AG20443 (cell line): Measurements from ENCODE around the gene STEAP3.
"Not testable (repeated sequence)": the region's sequence is repeated elsewhere in the genome, so short reads cannot be mapped to it uniquely, and the experiment has no call there.

Experiments used
- DNase-seq: peaks from one replicate; pipeline ENCODE4 v3.0.0; 2012; ENCODE audit warnings: low spot score, mixed read lengths

Gene STEAP3

GRCh38 chr2:119264781-119265692 lies 41.4 kb downstream of the STEAP3 start:
- DNase-seq = peak; percentile 74

GRCh38 chr2:119265693-119266066 lies 42.0 kb downstream of the STEAP3 start:
- DNase-seq = no peak

DNA sequence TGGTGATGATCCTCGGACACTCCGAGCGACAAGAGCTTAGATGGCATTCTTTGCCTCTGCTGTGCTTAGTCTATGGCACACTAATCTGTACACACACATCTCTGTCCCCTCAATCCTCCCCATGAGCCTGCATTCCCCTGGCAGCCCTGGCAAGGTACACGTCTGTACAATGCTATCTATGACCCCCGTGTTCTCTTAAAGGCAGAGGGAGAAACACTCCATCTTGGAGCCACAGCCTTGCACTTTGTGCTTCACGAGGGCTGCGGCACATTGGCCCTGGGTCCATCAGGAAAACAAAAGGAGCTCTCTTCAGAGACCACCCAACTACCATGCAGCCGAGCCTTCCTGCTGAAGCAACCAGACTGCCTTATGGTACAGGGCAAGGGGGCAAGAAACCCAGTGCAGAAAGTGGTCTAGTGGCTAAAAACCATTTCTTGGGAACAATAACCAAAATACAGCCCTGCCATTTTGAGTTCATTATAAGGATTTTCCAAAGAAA lies 42.5 kb downstream of the STEAP3 start:
- DNase-seq = no peak

DNA sequence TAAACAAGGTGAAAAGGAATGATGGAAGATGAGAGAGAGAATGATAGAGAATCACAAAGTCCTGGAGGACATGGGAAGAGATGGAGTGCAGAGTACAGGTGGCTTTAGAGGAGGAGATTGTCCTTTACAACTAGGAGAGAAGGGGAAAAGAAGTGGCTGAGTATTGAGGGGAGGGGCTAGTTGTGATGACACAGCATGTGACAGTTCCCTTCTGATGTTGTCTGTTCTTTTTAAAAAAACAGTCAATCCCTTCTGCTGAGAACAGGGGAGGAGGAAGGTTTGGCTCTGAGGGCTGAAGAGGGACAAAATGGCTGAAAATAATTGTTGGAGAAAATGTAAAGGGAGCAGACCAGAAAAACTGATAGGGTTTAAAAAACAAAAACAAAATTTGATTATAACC lies 44.0 kb downstream of the STEAP3 start:
- no peak for DNase-seq

DNA sequence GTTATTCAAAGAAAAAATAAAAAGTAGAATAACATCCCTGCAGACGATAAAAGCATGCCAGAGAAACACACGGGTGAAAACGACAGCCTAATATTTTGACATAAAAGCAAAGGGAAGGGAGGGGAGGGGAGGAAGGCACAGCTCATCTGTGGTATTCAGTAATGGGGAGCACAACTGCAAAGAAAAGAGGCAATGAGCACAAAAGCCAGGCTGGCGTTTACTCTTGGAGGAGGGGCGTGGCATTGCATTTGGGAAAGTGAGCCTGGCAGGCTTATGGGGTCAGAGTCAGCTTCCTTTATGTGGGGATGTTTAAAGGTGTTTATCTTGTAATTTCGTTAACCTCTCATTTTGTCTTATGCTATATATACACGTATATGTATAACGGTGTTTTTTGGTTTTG lies 53.2 kb downstream of the STEAP3 start:
- DNase-seq = no peak

GRCh38 chr2:119278385-119278784 lies 54.8 kb downstream of the STEAP3 start:
- DNase-seq = not testable (repeated sequence)

DNA sequence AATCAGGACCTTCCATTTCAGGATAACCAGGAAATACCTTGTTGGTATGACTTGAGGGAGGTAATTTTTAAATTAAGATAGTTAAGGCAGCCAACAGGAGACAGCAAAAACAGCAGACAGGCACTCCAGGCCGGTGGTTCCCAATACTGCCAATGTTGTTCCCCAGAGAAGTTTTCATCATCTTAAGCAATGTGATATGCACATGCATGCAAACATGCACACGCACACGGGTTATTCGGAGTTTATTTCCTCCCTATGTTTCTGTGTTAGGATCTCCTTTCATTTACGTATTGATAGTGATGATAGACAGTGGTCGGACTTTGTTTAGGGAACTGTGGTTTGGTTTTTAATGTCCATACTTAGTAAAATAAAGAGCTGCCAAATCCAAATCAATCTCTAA lies 55.3 kb downstream of the STEAP3 start:
- no peak for DNase-seq

- DNase-seq = no peak
Measured at GRCh38 chr2:119279666-119280065, 56.0 kb downstream of the STEAP3 start.

GRCh38 chr2:119280680-119281079 lies 57.0 kb downstream of the STEAP3 start:
- no peak for DNase-seq

- DNase-seq = no peak
Measured at GRCh38 chr2:119282146-119282995, 58.7 kb downstream of the STEAP3 start.

DNA sequence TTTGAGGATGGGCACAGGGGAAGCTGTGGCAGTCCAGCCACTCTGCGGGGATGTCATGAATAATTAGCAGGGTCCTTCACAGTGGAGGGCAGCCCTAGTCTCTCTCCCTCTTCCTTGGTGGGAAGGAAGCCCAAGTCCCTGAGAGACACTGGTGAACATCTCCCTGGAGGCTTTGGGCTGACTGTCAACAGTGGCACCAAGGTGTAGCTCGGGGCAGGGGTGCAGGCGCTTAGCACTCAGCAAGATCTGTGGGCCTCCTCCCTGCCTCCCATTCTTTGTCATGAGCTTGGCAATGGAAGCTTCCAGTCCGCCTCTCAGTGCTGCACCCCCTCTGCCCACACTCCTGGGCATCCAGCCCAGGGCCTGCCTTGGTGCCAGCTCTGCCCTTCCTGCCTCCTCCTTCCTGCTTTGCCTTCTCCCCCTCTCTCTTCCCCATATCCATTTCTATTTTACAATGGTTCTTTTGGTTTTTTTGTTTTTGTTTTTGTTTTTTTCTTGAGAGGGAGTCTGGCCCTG lies 59.4 kb downstream of the STEAP3 start:
- DNase-seq = no peak

GRCh38 chr2:119283873-119284331 lies 60.3 kb downstream of the STEAP3 start:
- DNase-seq = peak; percentile 97

DNA sequence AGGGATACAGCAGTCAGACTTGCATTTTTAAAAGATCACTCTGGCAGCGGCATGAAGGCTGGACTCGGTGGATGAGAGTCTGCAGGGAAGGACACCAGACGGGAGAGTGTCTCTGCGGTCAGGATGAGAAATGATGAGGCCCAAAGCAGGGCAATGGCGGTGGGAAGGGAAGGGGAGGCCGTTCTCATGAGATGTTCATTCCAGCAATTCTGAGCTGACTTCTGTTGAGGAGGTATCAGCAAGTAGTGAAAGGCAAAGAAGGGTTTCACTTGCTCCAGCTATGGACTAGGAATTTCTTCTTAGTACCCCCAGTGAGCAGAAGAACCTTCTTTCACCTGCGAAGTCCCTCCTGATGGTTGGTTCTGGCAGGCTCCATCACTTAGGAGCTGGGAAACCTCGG lies 63.0 kb downstream of the STEAP3 start:
- DNase-seq = no peak

- DNase-seq = no peak
Measured at GRCh38 chr2:119288576-119288975, 64.9 kb downstream of the STEAP3 start.

GRCh38 chr2:119289093-119289492 lies 65.5 kb downstream of the STEAP3 start:
- no peak for DNase-seq

DNA sequence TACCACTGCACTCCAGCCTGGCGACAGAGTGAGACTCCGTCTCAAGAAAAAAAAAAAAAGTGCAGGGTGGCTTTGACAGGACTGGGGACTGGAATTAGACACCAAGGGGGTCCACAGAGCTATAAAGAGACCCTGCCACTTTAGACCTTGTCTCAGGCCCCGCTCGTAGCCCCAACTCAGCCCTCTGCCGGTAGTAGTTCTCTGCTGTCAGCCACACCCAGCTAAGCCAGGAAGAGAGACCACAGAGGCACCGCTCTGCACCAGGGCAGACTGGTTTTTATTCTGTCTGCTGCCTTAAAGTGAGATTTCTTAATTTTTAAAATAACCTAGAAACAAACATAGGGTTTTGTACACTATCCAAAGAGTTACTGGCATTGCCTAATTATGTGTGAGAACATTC lies 66.0 kb downstream of the STEAP3 start:
- no peak for DNase-seq

GRCh38 chr2:119290859-119291587 lies 67.4 kb downstream of the STEAP3 start:
- peak; percentile 47 for DNase-seq

DNA sequence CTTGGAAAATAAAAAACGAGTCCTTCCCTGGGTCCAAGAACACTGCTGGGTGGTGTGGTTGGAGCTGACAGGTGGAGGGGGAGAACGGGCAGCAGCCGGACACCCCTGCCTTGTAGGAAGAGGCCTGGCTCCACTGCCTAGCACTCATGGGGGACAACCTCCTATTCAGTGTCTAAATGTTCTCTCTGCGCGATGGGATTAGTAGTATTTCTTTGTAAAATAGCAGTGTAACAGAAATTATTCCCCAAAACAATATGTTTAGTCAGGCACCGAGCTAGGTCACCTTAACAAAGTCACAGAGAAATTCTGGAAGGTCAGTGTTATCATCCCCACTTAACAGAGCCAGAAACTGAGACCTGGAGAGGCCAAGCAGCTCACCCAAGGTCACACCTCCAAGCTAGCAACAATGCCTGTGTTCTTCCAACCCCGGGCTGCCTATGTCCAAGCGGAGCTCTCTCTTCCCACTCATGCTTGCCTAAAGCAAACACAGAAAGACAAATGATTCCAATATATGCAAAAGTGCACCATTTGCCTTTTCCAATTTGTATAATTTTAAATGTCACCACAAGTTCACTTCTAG lies 68.0 kb downstream of the STEAP3 start:
- DNase-seq = no peak

DNA sequence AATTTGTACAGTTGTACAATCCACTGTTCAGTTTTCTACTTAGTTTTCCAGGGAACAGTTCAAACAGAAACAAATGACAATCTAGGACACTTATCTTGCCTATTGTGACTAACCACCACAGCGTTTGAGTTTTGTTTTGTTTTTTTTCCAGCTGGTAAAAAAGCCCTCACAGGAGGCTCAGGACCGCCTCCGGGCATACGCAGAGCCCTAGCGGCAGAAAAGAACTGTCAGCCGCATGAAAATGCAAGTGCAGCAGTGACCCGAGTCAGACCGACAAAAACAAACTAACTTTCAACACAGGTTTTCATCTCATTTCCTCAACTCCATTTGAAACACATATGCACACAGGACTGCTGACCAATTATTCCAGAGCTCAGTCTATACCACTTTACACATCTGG lies 68.6 kb downstream of the STEAP3 start:
- peak; percentile 56 for DNase-seq

DNA sequence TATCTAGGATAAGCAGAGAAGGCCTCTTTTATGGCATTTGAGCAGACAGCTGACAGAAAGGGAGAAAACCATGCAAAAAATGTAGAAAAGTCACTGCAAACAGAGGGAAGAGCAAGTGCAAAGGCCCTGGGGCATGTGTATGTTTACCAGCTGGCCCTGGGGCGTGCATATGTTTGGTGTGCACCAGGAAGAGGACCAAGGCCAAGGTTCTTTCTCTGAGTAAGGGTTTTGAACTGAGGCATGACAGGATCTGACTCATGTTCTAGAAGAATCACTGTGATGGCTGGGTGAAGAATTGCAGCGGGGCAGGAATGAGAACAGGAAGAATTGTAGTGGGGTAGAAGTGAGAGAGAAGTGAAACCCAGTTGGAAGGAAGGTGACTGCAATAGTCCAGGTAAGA lies 69.6 kb downstream of the STEAP3 start:
- no peak for DNase-seq

GRCh38 chr2:119293900-119294299 lies 70.3 kb downstream of the STEAP3 start:
- no peak for DNase-seq
